Measurements from ENCODE around the gene SEZ6L2. TPM values are rescaled to one million over a fixed set of nuclear protein-coding genes. Genes with fewer than 3 reads are reported as not detected.

SEZ6L2 gene
- total RNA-seq, 1 experiment from 2014 or later, result 70.7 TPM

DNA sequence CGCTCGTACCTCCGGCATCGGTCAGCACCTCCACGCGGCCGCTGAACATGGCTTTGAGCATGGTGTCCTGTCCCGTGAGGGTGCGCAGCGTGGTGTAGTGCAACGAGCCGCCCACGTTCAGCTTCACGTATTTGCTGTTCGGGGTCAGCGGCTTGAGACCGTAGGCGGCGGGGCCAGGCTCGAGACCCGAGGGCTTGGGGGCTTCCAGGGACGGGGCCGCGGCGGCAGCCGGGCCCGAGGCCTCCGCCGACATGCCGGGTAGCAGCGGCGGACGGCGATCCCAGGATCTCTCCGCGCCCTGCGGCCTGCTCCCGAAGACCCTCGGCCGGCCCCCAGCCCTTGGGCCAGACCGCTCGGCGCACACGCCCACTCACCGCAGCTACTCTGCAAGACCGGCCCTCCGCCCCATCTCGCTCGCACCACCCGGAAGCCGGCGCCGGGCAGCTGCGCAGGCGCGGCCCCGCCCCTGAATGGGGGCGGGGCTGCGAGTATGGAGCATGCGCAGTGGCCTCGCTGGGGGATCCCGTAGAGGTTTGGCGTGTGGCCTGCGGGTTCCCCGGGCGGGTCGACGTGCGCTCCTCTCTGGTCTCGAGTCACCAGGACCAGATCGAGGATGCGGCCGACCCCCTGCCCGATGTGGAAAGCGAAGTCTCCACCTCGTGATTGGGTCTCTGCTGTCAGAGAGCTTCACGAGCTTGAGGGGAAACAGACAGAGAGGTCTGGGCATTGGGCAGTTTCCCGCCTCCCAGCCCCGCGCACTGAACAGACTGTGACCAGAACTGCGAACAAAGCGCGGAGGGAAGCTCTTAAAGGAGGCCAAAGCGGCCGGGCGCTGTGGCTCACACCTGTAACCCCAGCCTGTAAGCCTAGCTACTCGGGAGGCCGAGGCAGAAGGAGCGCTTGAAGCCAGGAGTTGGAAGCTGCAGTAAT lies 26.7 kb upstream of the SEZ6L2 start, which contains the start of gene KCTD13:
Gene KCTD13, minus strand, starts transcription at position 446 of the 930 bp plus-strand sequence. Its CDS starts 193 bp downstream, at position 253.
- peaks cover 14% of the 10 kb centered on the region for H3K4me1 ChIP-seq (ENCODE audit: control insufficient read depth, insufficient read depth, low read length)
- peak within 1 kb of the TSS; percentile 59 to 88 for H3K4me3 ChIP-seq (ENCODE audit: low read depth in 2 of 2, low read length in 2 of 2)
- H3K27ac ChIP-seq (ENCODE audit: low read length), result peak within 1 kb of the TSS; percentile 97
- in situ Hi-C loops (cut with HindIII; ENCODE audit: low pct_unique_long_range_greater_than_20kb, low sequenced_read_pairs) (no loop called here), intact Hi-C loops (cut with micrococcal nuclease; ENCODE audit: unreplicated experiment) (no loop called here)
- POLR2A ChIA-PET, result interaction anchor here (0.6 to 1.5 kb wide), 5 partner anchors 18 to 140 kb away, joined by 3 to 10 read pairs (median 6); no protein-coding TSS in a partner anchor
- peak; percentile 96 for TF ChIP-seq POLR2AphosphoS5 (IDR thresholded peaks at IDR 0.05; ENCODE audit: low read depth, low read length)
- TF ChIP-seq, protein P1, sequence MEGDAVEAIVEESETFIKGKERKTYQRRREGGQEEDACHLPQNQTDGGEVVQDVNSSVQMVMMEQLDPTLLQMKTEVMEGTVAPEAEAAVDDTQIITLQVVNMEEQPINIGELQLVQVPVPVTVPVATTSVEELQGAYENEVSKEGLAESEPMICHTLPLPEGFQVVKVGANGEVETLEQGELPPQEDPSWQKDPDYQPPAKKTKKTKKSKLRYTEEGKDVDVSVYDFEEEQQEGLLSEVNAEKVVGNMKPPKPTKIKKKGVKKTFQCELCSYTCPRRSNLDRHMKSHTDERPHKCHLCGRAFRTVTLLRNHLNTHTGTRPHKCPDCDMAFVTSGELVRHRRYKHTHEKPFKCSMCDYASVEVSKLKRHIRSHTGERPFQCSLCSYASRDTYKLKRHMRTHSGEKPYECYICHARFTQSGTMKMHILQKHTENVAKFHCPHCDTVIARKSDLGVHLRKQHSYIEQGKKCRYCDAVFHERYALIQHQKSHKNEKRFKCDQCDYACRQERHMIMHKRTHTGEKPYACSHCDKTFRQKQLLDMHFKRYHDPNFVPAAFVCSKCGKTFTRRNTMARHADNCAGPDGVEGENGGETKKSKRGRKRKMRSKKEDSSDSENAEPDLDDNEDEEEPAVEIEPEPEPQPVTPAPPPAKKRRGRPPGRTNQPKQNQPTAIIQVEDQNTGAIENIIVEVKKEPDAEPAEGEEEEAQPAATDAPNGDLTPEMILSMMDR (IDR thresholded peaks at IDR 0.05), result no peak
- TF ChIP-seq REST (IDR thresholded peaks at IDR 0.05; ENCODE audit: insufficient read depth in 1 of 2, low read depth in 2 of 2, low read length in 1 of 2), result no peak; a peak in 1 of 4 replicates
- TF ChIP-seq TCF7L2 (IDR thresholded peaks at IDR 0.05; ENCODE audit: low read depth, low read length), result no peak
- TF ChIP-seq SIN3A (IDR thresholded peaks at IDR 0.05; ENCODE audit: borderline replicate concordance, insufficient read depth, low read depth, low read length), result no peak
- 0 out of 2 replicates have a peak, but pooled peaks cover 5% of the 10 kb centered on the region for H3K36me3 ChIP-seq (ENCODE audit: control insufficient read depth, insufficient read depth, low read length)
- no peaks in the 10 kb centered on the region for H3K27me3 ChIP-seq (ENCODE audit: control insufficient read depth, insufficient read depth, low read length)
- CTCF ChIA-PET, result interaction anchor here (0.7 kb wide), 1 partner anchor 92 kb away, joined by 6 read pairs; no protein-coding TSS in a partner anchor
- DNase-seq (ENCODE audit: low read depth, low spot score) (no peak), ATAC-seq (peak; percentile 97)
- no TSS peak for BruUV-seq (replicated peaks)
- H3K9me3 ChIP-seq (ENCODE audit: control insufficient read depth, insufficient read depth, low read depth, low read length), result no peaks in the 10 kb centered on the region

DNA sequence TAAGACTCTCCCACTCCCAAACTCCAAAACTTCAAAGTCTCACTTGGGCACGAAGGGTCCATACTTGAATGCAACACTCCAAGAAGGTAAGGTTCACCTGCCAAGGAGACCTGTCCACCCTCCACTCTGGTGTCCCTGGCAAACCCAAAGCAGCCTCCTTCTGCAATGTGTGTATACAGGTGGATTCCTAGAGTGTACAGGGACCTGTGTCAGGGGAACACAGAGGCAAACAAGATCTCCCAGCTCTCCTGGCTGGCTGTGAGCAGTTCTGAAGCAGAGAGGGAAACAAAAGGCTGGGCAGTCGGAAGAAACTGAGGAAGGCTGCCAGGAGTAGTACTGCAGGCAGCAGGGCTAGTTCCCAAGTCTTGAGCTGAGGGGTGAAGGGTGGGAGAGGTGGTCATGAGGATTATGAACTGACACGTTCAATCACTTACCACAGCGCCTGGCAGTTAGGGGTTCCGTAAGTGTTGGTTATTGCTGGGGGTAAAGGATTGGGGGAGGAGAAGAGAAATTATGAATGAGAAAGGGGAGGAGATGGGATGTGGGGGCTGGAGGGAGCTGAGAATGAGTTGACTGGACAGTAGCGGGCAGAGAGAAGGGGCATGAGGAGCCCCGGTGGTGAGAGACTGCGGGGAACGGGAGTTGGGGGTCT lies 25.9 kb upstream of the SEZ6L2 start:
- DNase-seq (ENCODE audit: low read depth, low spot score) (no peak), ATAC-seq (peak; percentile 23)
- BruUV-seq (replicated peaks), result no TSS peak
- ChIA-PET CTCF (interaction anchor here (0.7 kb wide), 1 partner anchor 47 kb away, joined by 3 read pairs; no protein-coding TSS in a partner anchor), POLR2A (interaction anchor here (0.6 kb wide), 2 partner anchors 19 to 139 kb away, joined by 3 to 6 read pairs; no protein-coding TSS in a partner anchor)
- TF ChIP-seq SIN3A (IDR thresholded peaks at IDR 0.05; ENCODE audit: borderline replicate concordance, insufficient read depth, low read depth, low read length) (no peak; the same call in 1 of the 2 replicates), POLR2AphosphoS5 (IDR thresholded peaks at IDR 0.05; ENCODE audit: low read depth, low read length) (no peak), TCF7L2 (IDR thresholded peaks at IDR 0.05; ENCODE audit: low read depth, low read length) (no peak), REST (IDR thresholded peaks at IDR 0.05; ENCODE audit: insufficient read depth in 1 of 2, low read depth in 2 of 2, low read length in 1 of 2) (no peak)
- TF ChIP-seq, protein P1 (IDR thresholded peaks at IDR 0.05), result no peak
- intact Hi-C loops (cut with micrococcal nuclease; ENCODE audit: unreplicated experiment) (no loop called here), in situ Hi-C loops (cut with HindIII; ENCODE audit: low pct_unique_long_range_greater_than_20kb, low sequenced_read_pairs) (no loop called here)
- peaks cover 14% of the 10 kb centered on the region for H3K4me1 ChIP-seq (ENCODE audit: control insufficient read depth, insufficient read depth, low read length)
- 0 out of 2 replicates have a peak, but pooled peaks cover 5% of the 10 kb centered on the region for H3K36me3 ChIP-seq (ENCODE audit: control insufficient read depth, insufficient read depth, low read length)
- peak overlapping the region; percentile 59 to 88 for H3K4me3 ChIP-seq (ENCODE audit: low read depth in 2 of 2, low read length in 2 of 2)
- no peaks in the 10 kb centered on the region for H3K27me3 ChIP-seq (ENCODE audit: control insufficient read depth, insufficient read depth, low read length)
- H3K9me3 ChIP-seq (ENCODE audit: control insufficient read depth, insufficient read depth, low read depth, low read length), result no peaks in the 10 kb centered on the region
- peak overlapping the region; percentile 97 for H3K27ac ChIP-seq (ENCODE audit: low read length)
